ENCODE measurements around the gene TYK2. TPM values are rescaled to one million over a fixed set of nuclear protein-coding genes. Genes with fewer than 3 reads are reported as not detected.

TYK2 gene
- polyA plus RNA-seq, 1 donor (not counting 4 experiments of a cell fraction or from before 2014, with no cell fraction given): 32.6 TPM

DNA sequence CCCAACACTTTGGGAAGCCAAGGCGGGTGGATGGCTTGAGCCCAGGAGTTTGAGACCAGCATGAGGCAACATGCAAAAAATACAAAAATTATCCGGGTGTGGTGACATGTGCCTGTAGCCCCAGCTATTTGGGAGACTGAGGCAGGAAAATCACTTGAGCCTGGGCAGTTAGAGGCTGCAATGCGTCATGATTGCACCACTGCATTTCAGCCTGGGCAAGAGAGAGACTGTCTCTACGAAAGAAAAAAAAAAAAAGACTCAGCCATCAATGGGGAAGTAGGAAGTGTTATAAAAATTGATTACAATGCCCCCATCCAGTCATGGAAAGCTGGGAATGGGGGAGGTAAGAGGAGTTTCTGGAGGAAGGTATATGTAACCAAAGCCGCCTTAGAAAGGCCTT, 5.4 kb downstream of the TYK2 start:
- Histone ChIP-seq H3K9me1 (ENCODE audit: control insufficient read depth, extremely low read depth, insufficient read depth, low read length) (no peaks in the 10 kb centered on the region), H3K79me2 (ENCODE audit: control insufficient read depth, insufficient read depth, low read length) (peaks cover 6% of the 10 kb centered on the region), H3K36me3 (ENCODE audit: control insufficient read depth in 2 of 2, extremely low read depth in 1 of 2, insufficient read depth in 2 of 2, low read length in 2 of 2) (peaks cover 2 to 10% of the 10 kb centered on the region in 2 experiments), H2AFZ (ENCODE audit: control insufficient read depth, low read length) (no peak overlapping the region), H3K4me1 (ENCODE audit: control insufficient read depth, extremely low read depth, insufficient read depth, low read length) (peaks cover 3% of the 10 kb centered on the region), H3K4me2 (ENCODE audit: control insufficient read depth, extremely low read depth, insufficient read depth, low read depth, low read length) (no peak overlapping the region), H3K27ac (ENCODE audit: control insufficient read depth, insufficient read depth, low read length) (no peak overlapping the region), H3K9me3 (ENCODE audit: control insufficient read depth, low read depth, low read length) (no peaks in the 10 kb centered on the region), H3K9ac (ENCODE audit: control insufficient read depth, extremely low read depth, insufficient read depth, low read length) (no peak overlapping the region), H4K20me1 (ENCODE audit: control insufficient read depth, extremely low read depth, insufficient read depth, low read length) (no peaks in the 10 kb centered on the region), H3K27me3 (ENCODE audit: control insufficient read depth, extremely low read depth, insufficient read depth, low read length) (no peaks in the 10 kb centered on the region), H3K4me3 (ENCODE audit: control insufficient read depth in 2 of 3, extremely low read depth in 1 of 3, insufficient read depth in 2 of 3, low read depth in 1 of 3, low read length in 3 of 3) (no peak overlapping the region)
- DNase-seq (ENCODE audit: low read depth, low spot score): no peak
- dilution Hi-C loops (cut with MboI; ENCODE audit: extremely low pct_ligation_motif_present, low sequenced_read_pairs): no loop called here
- TF ChIP-seq, protein P1, sequence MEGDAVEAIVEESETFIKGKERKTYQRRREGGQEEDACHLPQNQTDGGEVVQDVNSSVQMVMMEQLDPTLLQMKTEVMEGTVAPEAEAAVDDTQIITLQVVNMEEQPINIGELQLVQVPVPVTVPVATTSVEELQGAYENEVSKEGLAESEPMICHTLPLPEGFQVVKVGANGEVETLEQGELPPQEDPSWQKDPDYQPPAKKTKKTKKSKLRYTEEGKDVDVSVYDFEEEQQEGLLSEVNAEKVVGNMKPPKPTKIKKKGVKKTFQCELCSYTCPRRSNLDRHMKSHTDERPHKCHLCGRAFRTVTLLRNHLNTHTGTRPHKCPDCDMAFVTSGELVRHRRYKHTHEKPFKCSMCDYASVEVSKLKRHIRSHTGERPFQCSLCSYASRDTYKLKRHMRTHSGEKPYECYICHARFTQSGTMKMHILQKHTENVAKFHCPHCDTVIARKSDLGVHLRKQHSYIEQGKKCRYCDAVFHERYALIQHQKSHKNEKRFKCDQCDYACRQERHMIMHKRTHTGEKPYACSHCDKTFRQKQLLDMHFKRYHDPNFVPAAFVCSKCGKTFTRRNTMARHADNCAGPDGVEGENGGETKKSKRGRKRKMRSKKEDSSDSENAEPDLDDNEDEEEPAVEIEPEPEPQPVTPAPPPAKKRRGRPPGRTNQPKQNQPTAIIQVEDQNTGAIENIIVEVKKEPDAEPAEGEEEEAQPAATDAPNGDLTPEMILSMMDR (optimal IDR thresholded peaks at IDR 0.05 in 1 of 3, IDR thresholded peaks at IDR 0.05 in 1 of 3, conservative IDR thresholded peaks at IDR 0.05 in 1 of 3; ENCODE audit: extremely low read depth in 1 of 3, insufficient read depth in 2 of 3, low read length in 3 of 3): no peak
- no peak for TF ChIP-seq EZH2 (IDR thresholded peaks at IDR 0.05; ENCODE audit: low read length)
- no peak for FAIRE-seq

DNA sequence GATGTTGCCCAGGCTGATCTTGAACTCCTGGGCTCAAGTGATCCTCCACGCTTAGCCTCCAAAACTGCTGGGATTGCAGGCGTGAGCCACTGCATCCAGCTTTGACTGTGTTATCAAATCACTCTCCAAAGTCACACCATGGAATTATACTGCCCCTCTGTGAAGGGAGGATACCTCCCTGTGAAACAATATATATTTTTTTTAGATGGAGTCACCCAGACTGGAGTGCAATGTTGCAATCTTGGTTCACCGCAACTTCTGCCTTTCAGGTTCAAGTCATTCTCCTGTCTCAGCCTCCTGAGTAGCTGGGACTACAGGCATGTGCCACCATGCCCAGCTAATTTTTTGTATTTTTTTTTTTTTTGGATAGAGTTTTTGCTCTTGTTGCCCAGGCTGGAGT, 7.7 kb downstream of the TYK2 start:
- FAIRE-seq (no peak), DNase-seq (ENCODE audit: low read depth, low spot score) (no peak)
- Histone ChIP-seq H3K9me3 (ENCODE audit: control insufficient read depth, low read depth, low read length) (no peaks in the 10 kb centered on the region), H3K36me3 (ENCODE audit: control insufficient read depth in 2 of 2, extremely low read depth in 1 of 2, insufficient read depth in 2 of 2, low read length in 2 of 2) (peaks cover 9 to 10% of the 10 kb centered on the region in 2 experiments), H3K27ac (ENCODE audit: control insufficient read depth, insufficient read depth, low read length) (no peak overlapping the region), H3K4me2 (ENCODE audit: control insufficient read depth, extremely low read depth, insufficient read depth, low read depth, low read length) (no peak overlapping the region), H3K79me2 (ENCODE audit: control insufficient read depth, insufficient read depth, low read length) (no peaks in the 10 kb centered on the region), H3K27me3 (ENCODE audit: control insufficient read depth, extremely low read depth, insufficient read depth, low read length) (no peaks in the 10 kb centered on the region), H3K9ac (ENCODE audit: control insufficient read depth, extremely low read depth, insufficient read depth, low read length) (no peak overlapping the region), H3K4me3 (ENCODE audit: control insufficient read depth in 2 of 3, extremely low read depth in 1 of 3, insufficient read depth in 2 of 3, low read depth in 1 of 3, low read length in 3 of 3) (no peak overlapping the region), H4K20me1 (ENCODE audit: control insufficient read depth, extremely low read depth, insufficient read depth, low read length) (no peaks in the 10 kb centered on the region), H3K9me1 (ENCODE audit: control insufficient read depth, extremely low read depth, insufficient read depth, low read length) (no peaks in the 10 kb centered on the region), H2AFZ (ENCODE audit: control insufficient read depth, low read length) (no peak overlapping the region), H3K4me1 (ENCODE audit: control insufficient read depth, extremely low read depth, insufficient read depth, low read length) (no peaks in the 10 kb centered on the region)
- TF ChIP-seq, protein P1 (optimal IDR thresholded peaks at IDR 0.05 in 1 of 3, IDR thresholded peaks at IDR 0.05 in 1 of 3, conservative IDR thresholded peaks at IDR 0.05 in 1 of 3; ENCODE audit: extremely low read depth in 1 of 3, insufficient read depth in 2 of 3, low read length in 3 of 3): no peak
- TF ChIP-seq EZH2 (IDR thresholded peaks at IDR 0.05; ENCODE audit: low read length): no peak
- dilution Hi-C loops (cut with MboI; ENCODE audit: extremely low pct_ligation_motif_present, low sequenced_read_pairs): no loop called here

All from keratinocyte (primary cell).